ENCODE results near the gene TNFRSF19.

The TNFRSF19 gene

DNA sequence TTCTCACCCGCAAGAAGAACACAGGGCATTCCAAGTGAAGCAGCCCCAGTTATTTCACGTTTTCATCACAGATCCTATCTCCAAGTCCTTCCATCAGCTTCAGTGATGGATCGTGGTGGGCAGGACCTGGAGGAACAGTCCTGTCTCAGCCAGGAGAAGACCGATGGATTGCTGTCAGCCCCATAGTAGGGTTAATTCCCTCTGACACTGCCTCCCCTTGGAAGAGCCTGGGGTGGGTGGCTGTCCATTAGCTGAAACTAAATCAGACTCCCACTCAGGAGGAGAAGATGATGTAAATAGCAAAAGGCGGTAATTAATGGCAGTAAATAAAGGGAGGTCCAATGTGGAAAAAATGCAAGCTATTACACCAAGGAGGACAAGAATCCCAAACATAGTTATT is 131.0 kb downstream of the TNFRSF19 start:
- no peak overlapping the region for H2AFZ ChIP-seq (ENCODE audit: low read length)
- no peak overlapping the region for H3K9ac ChIP-seq (ENCODE audit: low read length)
- H3K79me2 ChIP-seq (ENCODE audit: insufficient read depth, low read length), result no peaks in the 10 kb centered on the region
- no peaks in the 10 kb centered on the region for H3K36me3 ChIP-seq (ENCODE audit: insufficient read depth, low read length)
- no peak overlapping the region for H3K4me2 ChIP-seq (ENCODE audit: low read length)
- H3F3A ChIP-seq (ENCODE audit: insufficient read depth, low read length), result no peaks in the 10 kb centered on the region
- H3K9me3 ChIP-seq (ENCODE audit: low read length), result no peaks in the 10 kb centered on the region
- no peaks in the 10 kb centered on the region for H3K9me2 ChIP-seq (ENCODE audit: low read depth, low read length)
- TF ChIP-seq, protein P1, sequence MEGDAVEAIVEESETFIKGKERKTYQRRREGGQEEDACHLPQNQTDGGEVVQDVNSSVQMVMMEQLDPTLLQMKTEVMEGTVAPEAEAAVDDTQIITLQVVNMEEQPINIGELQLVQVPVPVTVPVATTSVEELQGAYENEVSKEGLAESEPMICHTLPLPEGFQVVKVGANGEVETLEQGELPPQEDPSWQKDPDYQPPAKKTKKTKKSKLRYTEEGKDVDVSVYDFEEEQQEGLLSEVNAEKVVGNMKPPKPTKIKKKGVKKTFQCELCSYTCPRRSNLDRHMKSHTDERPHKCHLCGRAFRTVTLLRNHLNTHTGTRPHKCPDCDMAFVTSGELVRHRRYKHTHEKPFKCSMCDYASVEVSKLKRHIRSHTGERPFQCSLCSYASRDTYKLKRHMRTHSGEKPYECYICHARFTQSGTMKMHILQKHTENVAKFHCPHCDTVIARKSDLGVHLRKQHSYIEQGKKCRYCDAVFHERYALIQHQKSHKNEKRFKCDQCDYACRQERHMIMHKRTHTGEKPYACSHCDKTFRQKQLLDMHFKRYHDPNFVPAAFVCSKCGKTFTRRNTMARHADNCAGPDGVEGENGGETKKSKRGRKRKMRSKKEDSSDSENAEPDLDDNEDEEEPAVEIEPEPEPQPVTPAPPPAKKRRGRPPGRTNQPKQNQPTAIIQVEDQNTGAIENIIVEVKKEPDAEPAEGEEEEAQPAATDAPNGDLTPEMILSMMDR (IDR thresholded peaks at IDR 0.05; ENCODE audit: low read length), result no peak
- H3K4me1 ChIP-seq (ENCODE audit: insufficient read depth, low read length, severe bottlenecking), result no peaks in the 10 kb centered on the region
- H3K27me3 ChIP-seq (ENCODE audit: insufficient read depth, low read length), result no peaks in the 10 kb centered on the region
- H3K4me3 ChIP-seq (ENCODE audit: low read depth, low read length, poor library complexity, severe bottlenecking), result no peak overlapping the region
- H3K27ac ChIP-seq (ENCODE audit: low read depth, low read length, poor library complexity, severe bottlenecking), result no peak overlapping the region
- no peaks in the 10 kb centered on the region for H4K20me1 ChIP-seq (ENCODE audit: insufficient read depth, low read length)

DNA sequence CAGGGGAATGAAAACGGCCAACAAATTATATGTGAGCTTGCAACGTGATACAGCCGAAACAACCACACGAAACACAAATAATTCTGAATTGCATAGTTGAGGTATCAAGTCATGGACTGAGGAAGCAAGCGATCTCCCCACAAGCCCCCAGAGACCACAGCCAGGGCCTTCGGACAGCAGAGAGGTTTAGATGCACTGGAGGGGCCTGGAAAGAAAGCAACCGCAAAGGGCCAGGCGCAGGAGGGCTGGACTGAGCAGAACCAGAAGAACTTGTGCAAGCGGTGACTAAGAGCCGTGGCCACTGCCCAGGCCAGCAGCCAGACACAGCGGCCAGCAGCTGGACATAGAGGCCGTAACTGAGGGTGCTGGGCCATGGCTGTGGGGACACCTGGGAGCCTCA is 131.4 kb downstream of the TNFRSF19 start:
- Histone ChIP-seq H3F3A (ENCODE audit: insufficient read depth, low read length) (no peaks in the 10 kb centered on the region), H3K27me3 (ENCODE audit: insufficient read depth, low read length) (no peaks in the 10 kb centered on the region), H3K4me3 (ENCODE audit: low read depth, low read length, poor library complexity, severe bottlenecking) (no peak overlapping the region), H3K4me2 (ENCODE audit: low read length) (no peak overlapping the region), H3K79me2 (ENCODE audit: insufficient read depth, low read length) (no peaks in the 10 kb centered on the region), H2AFZ (ENCODE audit: low read length) (no peak overlapping the region), H3K36me3 (ENCODE audit: insufficient read depth, low read length) (no peaks in the 10 kb centered on the region), H3K9me3 (ENCODE audit: low read length) (no peaks in the 10 kb centered on the region), H4K20me1 (ENCODE audit: insufficient read depth, low read length) (no peaks in the 10 kb centered on the region), H3K9ac (ENCODE audit: low read length) (no peak overlapping the region), H3K27ac (ENCODE audit: low read depth, low read length, poor library complexity, severe bottlenecking) (no peak overlapping the region), H3K4me1 (ENCODE audit: insufficient read depth, low read length, severe bottlenecking) (no peaks in the 10 kb centered on the region), H3K9me2 (ENCODE audit: low read depth, low read length) (no peaks in the 10 kb centered on the region)
- TF ChIP-seq, protein P1 (IDR thresholded peaks at IDR 0.05; ENCODE audit: low read length), result no peak
- TF ChIP-seq EZH2 (IDR thresholded peaks at IDR 0.05; ENCODE audit: borderline replicate concordance, low read length), result no peak

DNA sequence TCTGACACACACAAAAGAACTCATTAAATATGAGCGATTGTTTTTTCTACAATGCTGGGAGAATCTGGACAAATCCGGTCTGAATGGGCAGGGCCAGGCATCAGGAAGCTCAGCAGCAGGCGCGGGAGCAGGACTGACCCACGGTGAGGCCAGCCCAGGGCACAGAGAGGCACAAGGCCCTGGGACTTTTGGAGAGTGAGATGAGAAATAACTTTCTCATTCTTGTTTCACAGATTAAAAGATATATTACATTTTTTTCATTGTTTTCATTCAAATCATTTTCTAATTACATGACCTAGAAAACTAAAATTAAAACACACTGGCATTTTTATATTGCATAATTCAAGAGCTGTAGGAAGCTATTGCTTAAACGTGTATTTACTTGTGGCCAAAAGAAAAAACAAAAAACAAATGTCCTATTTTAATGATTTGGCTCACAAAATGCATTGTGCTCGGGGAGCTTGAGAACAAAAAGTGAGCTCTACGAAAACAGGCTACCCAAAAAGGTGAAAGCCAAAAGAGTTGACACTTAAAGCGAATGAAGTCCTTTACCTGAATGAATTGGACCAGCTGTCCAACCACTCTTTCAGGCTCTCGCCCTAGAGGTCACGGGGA is 133.1 kb downstream of the TNFRSF19 start:
- H2AFZ ChIP-seq (ENCODE audit: low read length), result no peak overlapping the region

More for the DNA sequence above, 133.1 kb downstream of the TNFRSF19 start:
- no peaks in the 10 kb centered on the region for H3K79me2 ChIP-seq (ENCODE audit: insufficient read depth, low read length)
- no peaks in the 10 kb centered on the region for H3K9me3 ChIP-seq (ENCODE audit: low read length)
- H4K20me1 ChIP-seq (ENCODE audit: insufficient read depth, low read length), result no peaks in the 10 kb centered on the region
- H3K9me2 ChIP-seq (ENCODE audit: low read depth, low read length), result no peaks in the 10 kb centered on the region
- H3K4me1 ChIP-seq (ENCODE audit: insufficient read depth, low read length, severe bottlenecking), result no peaks in the 10 kb centered on the region
- no peak overlapping the region for H3K27ac ChIP-seq (ENCODE audit: low read depth, low read length, poor library complexity, severe bottlenecking)
- no peak overlapping the region for H3K9ac ChIP-seq (ENCODE audit: low read length)
- no peak for TF ChIP-seq EZH2 (IDR thresholded peaks at IDR 0.05; ENCODE audit: borderline replicate concordance, low read length)
- TF ChIP-seq, protein P1 (IDR thresholded peaks at IDR 0.05; ENCODE audit: low read length), result no peak
- H3K27me3 ChIP-seq (ENCODE audit: insufficient read depth, low read length), result no peaks in the 10 kb centered on the region
- H3K4me3 ChIP-seq (ENCODE audit: low read depth, low read length, poor library complexity, severe bottlenecking), result no peak overlapping the region
- H3F3A ChIP-seq (ENCODE audit: insufficient read depth, low read length), result no peaks in the 10 kb centered on the region
- H3K4me2 ChIP-seq (ENCODE audit: low read length), result no peak overlapping the region
- no peaks in the 10 kb centered on the region for H3K36me3 ChIP-seq (ENCODE audit: insufficient read depth, low read length)
